Endothelial cell of umbilical vein (primary cell): Measurements from ENCODE around the gene AKAP13. TPM values are rescaled to one million over a fixed set of nuclear protein-coding genes. Genes with fewer than 3 reads are reported as not detected.

ENCODE experiments used
- BruUV-seq: library from RNA; stranded (reverse); fragments of 400-500 nt; replicated peaks from 2 replicates; lab custom pipeline; 2021; lab: Mats Ljungman, UMichigan
- CTCF ChIA-PET: fragments of 300-600, 350-600 bp; sonication (Branson Sonifier 250); formaldehyde crosslinking; loops from one replicate; lab custom pipeline; 2021; ENCODE audit warnings: antibody characterized with exemption, inconsistent platforms; lab: Charles Lee
- POLR2A ChIA-PET: fragments of 300-600, 350-600 bp; sonication (Branson Sonifier 250); formaldehyde crosslinking; loops from one replicate; lab custom pipeline; 2021; ENCODE audit warnings: antibody characterized with exemption, inconsistent platforms; lab: Charles Lee
- DNase-seq: peaks from one replicate; pipeline ENCODE4 v3.0.0-alpha.2; 2011; ENCODE audit warnings: low read depth, low spot score
- FAIRE-seq: peaks from 2 replicates; lab custom pipeline; 2011; peaks lifted over from hg19 to GRCh38; lab: Jason Lieb, UNC
- H2AFZ ChIP-seq: 2 replicates; pipeline ENCODE4 v1.6.0; 2012; ENCODE audit warnings: low read depth, low read length, control low read depth, inconsistent platforms
- H3K27ac ChIP-seq: 2 replicates; pipeline ENCODE4 v1.5.1; 2011; ENCODE audit warnings: low read depth, mild to moderate bottlenecking, control low read depth, low read length, moderate library complexity; ENCODE audit not compliant: insufficient read depth
- H3K27me3 ChIP-seq, 2 experiments: 2 replicates each; pipeline versions ENCODE4 v1.6.0 to v1.6.1; 2011; ENCODE audit warnings: low read length in 2 of 2, mixed read lengths in 1 of 2; ENCODE audit not compliant: control insufficient read depth in 2 of 2, insufficient read depth in 2 of 2
- H3K36me3 ChIP-seq, 2 experiments: 2 replicates in 1 of 2; 3 replicates in 1 of 2; pipeline ENCODE4 v1.5.1; 2011; ENCODE audit warnings: low read length in 2 of 2, mild to moderate bottlenecking in 1 of 2, moderate library complexity in 1 of 2; ENCODE audit not compliant: control insufficient read depth in 2 of 2, insufficient read depth in 2 of 2; ENCODE audit errors: extremely low read depth in 1 of 2
- H3K4me1 ChIP-seq: 3 replicates; pipeline ENCODE4 v1.5.1; 2011; ENCODE audit warnings: mild to moderate bottlenecking, low read length; ENCODE audit not compliant: control insufficient read depth, insufficient read depth; ENCODE audit errors: extremely low read depth
- H3K4me2 ChIP-seq: 2 replicates; pipeline ENCODE4 v1.6.1; 2011; ENCODE audit warnings: low read length, control low read depth, mixed read lengths; ENCODE audit not compliant: insufficient read depth
- H3K4me3 ChIP-seq, 3 experiments: fragments of 200-600 bp in 1 of 3; sonication (generic), shearing (Covaris generic) in 1 of 3; replicated peaks in 1 of 3; 2 replicates each; pipeline ENCODE4 v1.5.1; 2011 to 2016; ENCODE audit warnings: control low read depth in 3 of 3, low read length in 3 of 3, mild to moderate bottlenecking in 2 of 3, inconsistent platforms in 1 of 3, low read depth in 1 of 3, moderate library complexity in 1 of 3; ENCODE audit not compliant: insufficient read depth in 1 of 3
- H3K79me2 ChIP-seq: 2 replicates; pipeline ENCODE4 v1.6.0; 2012; ENCODE audit warnings: low read length, inconsistent platforms; ENCODE audit not compliant: control insufficient read depth, insufficient read depth
- H3K9ac ChIP-seq: replicated peaks from 2 replicates; pipeline ENCODE3; 2011; ENCODE audit warnings: low read length, control low read depth; ENCODE audit not compliant: insufficient read depth; ENCODE audit errors: extremely low read depth
- H3K9me1 ChIP-seq: replicated peaks from 3 replicates; pipeline ENCODE4 v1.6.0; 2011; ENCODE audit warnings: mild to moderate bottlenecking, low read length; ENCODE audit not compliant: control insufficient read depth, insufficient read depth; ENCODE audit errors: extremely low read depth
- H3K9me3 ChIP-seq: replicated peaks from 2 replicates; pipeline ENCODE4 v1.5.1; 2012; ENCODE audit warnings: low read length, inconsistent platforms; ENCODE audit not compliant: control insufficient read depth, insufficient read depth
- H4K20me1 ChIP-seq: replicated peaks from 2 replicates; pipeline ENCODE3; 2011; ENCODE audit warnings: mild to moderate bottlenecking, low read length; ENCODE audit not compliant: control insufficient read depth, insufficient read depth; ENCODE audit errors: extremely low read depth
- CTCF ChIP-seq, 2 donors: IDR thresholded peaks; 1 replicate in 1 of 2; 2 replicates in 1 of 2; pipeline ENCODE4 v1.5.1; 2011; ENCODE audit warnings: low read length in 2 of 2, mild to moderate bottlenecking in 2 of 2, moderate library complexity in 2 of 2, control low read depth in 1 of 2, inconsistent platforms in 1 of 2, low read depth in 1 of 2; ENCODE audit not compliant: insufficient read depth in 1 of 2; ENCODE audit errors: extremely low read depth in 1 of 2
- EZH2 ChIP-seq: IDR thresholded peaks from 2 replicates; pipeline ENCODE4 v1.6.1; 2012; ENCODE audit warnings: borderline replicate concordance, low read depth, mild to moderate bottlenecking, moderate library complexity, low read length, inconsistent platforms; ENCODE audit not compliant: severe bottlenecking
- FOS ChIP-seq: IDR thresholded peaks from 2 replicates; pipeline ENCODE4 v1.6.1; 2011; ENCODE audit warnings: mild to moderate bottlenecking, low read length, moderate library complexity, borderline replicate concordance; ENCODE audit not compliant: insufficient read depth
- GATA2 ChIP-seq: IDR thresholded peaks from 2 replicates; pipeline ENCODE4 v1.7.0; 2011; ENCODE audit warnings: low read depth, mild to moderate bottlenecking, moderate library complexity, mixed read lengths, low read length; ENCODE audit not compliant: insufficient read length, insufficient read depth
- JUN ChIP-seq: IDR thresholded peaks from 2 replicates; pipeline ENCODE4 v1.6.1; 2011; ENCODE audit warnings: borderline replicate concordance, low read depth; ENCODE audit not compliant: insufficient read length, insufficient read depth
- MAX ChIP-seq: IDR thresholded peaks from 2 replicates; pipeline ENCODE4 v1.6.1; 2011; ENCODE audit not compliant: insufficient read depth, insufficient read length
- MYC ChIP-seq: IDR thresholded peaks from one replicate; pipeline ENCODE4 v1.6.1; 2011; ENCODE audit warnings: mild to moderate bottlenecking, low read depth, low read length
- POLR2A ChIP-seq: IDR thresholded peaks from 2 replicates; pipeline ENCODE4 v1.6.1; 2012; ENCODE audit warnings: low read depth, mild to moderate bottlenecking, control low read depth, low read length
- POLR2AphosphoS5 ChIP-seq: IDR thresholded peaks from 2 replicates; pipeline ENCODE4 v1.6.1; 2012; ENCODE audit warnings: low read depth, mild to moderate bottlenecking, control low read depth, low read length, moderate library complexity; ENCODE audit not compliant: insufficient read depth
- dilution Hi-C: fragments of 300-500 bp; cut with MboI; formaldehyde crosslinking; loops from one replicate; pipeline ENCODE4 v1.15.0; 2019; ENCODE audit warnings: low sequenced_read_pairs; ENCODE audit not compliant: extremely low pct_ligation_motif_present
- intact Hi-C: fragments of 100-400 bp; cut with micrococcal nuclease; formaldehyde crosslinking; loops from one replicate; pipeline ENCODE4 v1.10.0; 2022
- polyA plus RNA-seq, 4 experiments: library from polyadenylated mRNA; depleted of rRNA in 3 of 4; stranded (reverse) in 3 of 4; unstranded in 1 of 4; fragments of >200 nt; gene quantifications; 2 replicates each; pipeline versions ENCODE4 v1.2.1 to v1.2.3, GENCODE V29; 2011 to 2012; ENCODE audit warnings: missing spikeins in 1 of 4
- total RNA-seq: library from RNA; stranded (reverse); gene quantifications from 2 replicates; pipeline ENCODE4 v1.2.3, GENCODE V29; 2021

Gene AKAP13
- total and polyA plus RNA-seq, 2 donors (not counting 3 experiments of a cell fraction or from before 2014, with no cell fraction given), result 22.8 to 87.8 TPM

- ChIA-PET POLR2A (no interaction called here), CTCF (no interaction called here)
- Histone ChIP-seq H3K4me2 (no peak overlapping the region), H3K79me2 (no peaks in the 10 kb centered on the region), H3K9me3 (peaks cover 3% of the 10 kb centered on the region), H3K36me3 (peaks cover 9 to 28% of the 10 kb centered on the region in 2 experiments), H2AFZ (no peak overlapping the region), H3K27ac (no peak overlapping the region), H3K4me3 (no peak overlapping the region), H3K4me1 (no peaks in the 10 kb centered on the region), H3K27me3 (no peaks in the 10 kb centered on the region), H4K20me1 (no peaks in the 10 kb centered on the region), H3K9me1 (no peaks in the 10 kb centered on the region), H3K9ac (no peak overlapping the region)
- intact Hi-C loops (no loop called here), dilution Hi-C loops (no loop called here)
- no peak for DNase-seq
- BruUV-seq, result no TSS peak
- no peak for FAIRE-seq
- TF ChIP-seq EZH2 (no peak), POLR2AphosphoS5 (no peak), FOS (no peak), POLR2A (no peak), CTCF (IDR thresholded peaks at IDR 0.05; ENCODE audit: extremely low read depth in 1 of 2, insufficient read depth in 1 of 2, low read depth in 1 of 2, low read length in 2 of 2) (no peak), MYC (no peak), JUN (no peak), MAX (no peak), GATA2 (no peak)
Measured at GRCh38 chr15:85737061-85737460, 356.7 kb downstream of the AKAP13 start.
